K562 (cell line): Measurements from ENCODE around the gene C21orf58. TPM values are rescaled to one million over a fixed set of nuclear protein-coding genes. Genes with fewer than 3 reads are reported as not detected.

ENCODE experiments used
- CHD7 ChIP-seq: fragments of 200-600 bp; sonication (generic); IDR thresholded peaks from one replicate; pipeline ENCODE4 v1.6.1; 2012; ENCODE audit warnings: mild to moderate bottlenecking, low read depth, low read length, inconsistent platforms
- POLR2A ChIP-seq: fragments of 450-650 bp; conservative IDR thresholded peaks from 2 replicates; pipeline ENCODE4 v1.6.1; 2016
- RREB1 ChIP-seq: fragments of 250-450 bp; sonication (Bioruptor Pico); IDR thresholded peaks from 2 replicates; pipeline ENCODE4 v1.4.0; 2020
- TCF7L2 ChIP-seq: fragments of 150-350 bp; IDR thresholded peaks from 2 replicates; pipeline ENCODE4 v1.6.1; 2016; ENCODE audit warnings: low read depth, mild to moderate bottlenecking, low read length, moderate library complexity
- ZNF668 ChIP-seq: fragments of 250-450 bp; sonication (Bioruptor Pico); IDR thresholded peaks from 2 replicates; pipeline ENCODE4 v1.8.0; 2022; ENCODE audit warnings: mild to moderate bottlenecking, inconsistent platforms
- ZNF699 ChIP-seq: fragments of 250-450 bp; sonication (Bioruptor Pico); IDR thresholded peaks from 2 replicates; pipeline ENCODE4 v1.8.0; 2021; ENCODE audit warnings: mild to moderate bottlenecking, moderate library complexity; ENCODE audit not compliant: insufficient replicate concordance
- polyA plus RNA-seq, 8 experiments: library from polyadenylated mRNA; depleted of rRNA in 4 of 8; stranded (reverse) in 5 of 8; unstranded in 3 of 8; fragments of >200 nt; fragmentation: Nextera tagmentation in 2 of 8; fragmentation: Illumina TruSeq in 1 of 8; extraction: Ambion mirVana in 2 of 8; extraction: Trizol in 1 of 8; gene quantifications; 2 replicates each; pipeline versions ENCODE4 v1.2.1 to v1.2.3, GENCODE V29; 2011 to 2014; ENCODE audit warnings: inconsistent platforms in 1 of 8, missing spikeins in 1 of 8
- total RNA-seq, 7 experiments: library from RNA; depleted of rRNA in 6 of 7; stranded (reverse); fragments of >200 nt in 6 of 7; fragmentation: Illumina TruSeq in 2 of 7; extraction: Trizol in 2 of 7; gene quantifications; 2 replicates each; pipeline versions ENCODE4 v1.2.1 to v1.2.3, GENCODE V29; 2011 to 2021; ENCODE audit warnings: low replicate concordance in 1 of 7
- TF ChIP-seq, protein P1 (sequence below): sonication (generic); formaldehyde crosslinking; IDR thresholded peaks from 2 replicates; pipeline ENCODE4 v1.8.0; 2022; ENCODE audit warnings: mild to moderate bottlenecking, missing genetic modification reagents
- TF ChIP-seq, protein P2 (sequence below), 2 experiments: fragments of 450-650 bp in 1 of 2; sonication (generic) in 1 of 2; formaldehyde crosslinking; conservative IDR thresholded peaks; 2 replicates each; pipeline versions ENCODE4 v1.4.0 to v1.8.1; 2020 to 2022; ENCODE audit warnings: mild to moderate bottlenecking in 1 of 2, missing genetic modification reagents in 1 of 2

C21orf58 gene
- total and polyA plus RNA-seq, 9 of the 15 experiments (the other 6 are each of a cell fraction or from before 2014, with no cell fraction given) = 1.2 to 30.5 (median 12.4) TPM

GRCh38 chr21:46324390-46325072 is 861 bp upstream of the C21orf58 start (continued):
- TF ChIP-seq RREB1 (CRISPR knock-in tag) = 0 out of 2 replicates have a peak, but pooled peaks have one; percentile 72
- TF ChIP-seq, protein P1, sequence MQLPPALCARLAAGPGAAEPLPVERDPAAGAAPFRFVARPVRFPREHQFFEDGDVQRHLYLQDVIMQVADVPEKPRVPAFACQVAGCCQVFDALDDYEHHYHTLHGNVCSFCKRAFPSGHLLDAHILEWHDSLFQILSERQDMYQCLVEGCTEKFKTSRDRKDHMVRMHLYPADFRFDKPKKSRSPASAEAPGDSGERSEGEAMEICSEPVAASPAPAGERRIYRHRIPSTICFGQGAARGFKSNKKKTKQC (CRISPR knock-in tag) = no peak
- no peak for TF ChIP-seq TCF7L2
- no peak for TF ChIP-seq CHD7
- TF ChIP-seq ZNF699 (CRISPR knock-in tag) = no peak
- no peak for TF ChIP-seq ZNF668
- TF ChIP-seq POLR2A = peak; percentile 76; the same call in 1 of the 2 replicates
- TF ChIP-seq, protein P2, sequence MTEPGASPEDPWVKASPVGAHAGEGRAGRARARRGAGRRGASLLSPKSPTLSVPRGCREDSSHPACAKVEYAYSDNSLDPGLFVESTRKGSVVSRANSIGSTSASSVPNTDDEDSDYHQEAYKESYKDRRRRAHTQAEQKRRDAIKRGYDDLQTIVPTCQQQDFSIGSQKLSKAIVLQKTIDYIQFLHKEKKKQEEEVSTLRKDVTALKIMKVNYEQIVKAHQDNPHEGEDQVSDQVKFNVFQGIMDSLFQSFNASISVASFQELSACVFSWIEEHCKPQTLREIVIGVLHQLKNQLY (CRISPR knock-in tag; conservative IDR thresholded peaks at IDR 0.05) = no peak
